K562 (cell line): ENCODE data around the gene KCNJ10. TPM values are rescaled to one million over a fixed set of nuclear protein-coding genes. Genes with fewer than 3 reads are reported as not detected.

ENCODE experiments used
- ATAC-seq: fragments of 200-7000 bp; cut with Tn5 transposase; 3 replicates; pipeline ENCODE4 v1.9.1; 2020; ENCODE audit warnings: moderate library complexity
- BruUV-seq: library from RNA; stranded (reverse); fragments of 400-500 nt; replicated peaks from 2 replicates; lab custom pipeline; 2021; lab: Mats Ljungman, UMichigan
- CTCF ChIA-PET: fragments of 300-600 bp; formaldehyde crosslinking; extraction: SDS; loops from one replicate; lab custom pipeline; 2021; ENCODE audit warnings: low intra/inter-chr PET ratio; lab: Yijun Ruan, JAX
- POLR2A ChIA-PET: fragments of 300-600, 350-650 bp; sonication (Branson Sonifier 250); formaldehyde crosslinking; extraction: SDS; loops from one replicate; lab custom pipeline; 2021; ENCODE audit warnings: antibody characterized with exemption, inconsistent platforms; lab: Yijun Ruan, JAX
- DNase-seq, 4 experiments: peaks; one replicate each; pipeline versions ENCODE4 v3.0.0 to v3.0.0-alpha.2; 2011 to 2018; ENCODE audit warnings: low spot score in 3 of 4, mixed read lengths in 3 of 4; ENCODE audit errors: extremely low read depth in 1 of 4
- FAIRE-seq: peaks from 2 replicates; lab custom pipeline; 2011; peaks lifted over from hg19 to GRCh38; lab: Jason Lieb, UNC
- H2AFZ ChIP-seq: 2 replicates; pipeline ENCODE4 v1.6.0; 2011; ENCODE audit warnings: low read depth, low read length, control low read depth, inconsistent platforms
- H3K27ac ChIP-seq: fragments of 200-600 bp; 3 replicates; pipeline ENCODE4 v1.8.0; 2011; ENCODE audit warnings: low read depth, mild to moderate bottlenecking, control low read depth, inconsistent platforms, low read length, moderate library complexity, mixed read lengths; ENCODE audit errors: extremely low read depth
- H3K27me3 ChIP-seq, 2 experiments: fragments of 300-600 bp in 1 of 2; 2 replicates in 1 of 2; 3 replicates in 1 of 2; pipeline versions ENCODE4 v1.6.0 to v1.8.0; 2011; ENCODE audit warnings: inconsistent platforms in 2 of 2, low read length in 2 of 2, mild to moderate bottlenecking in 1 of 2, mixed read lengths in 1 of 2, moderate library complexity in 1 of 2; ENCODE audit not compliant: control insufficient read depth in 2 of 2, insufficient read depth in 2 of 2
- H3K36me3 ChIP-seq: fragments of 300-600 bp; 3 replicates; pipeline ENCODE4 v1.8.0; 2011; ENCODE audit warnings: mild to moderate bottlenecking, low read length, inconsistent platforms; ENCODE audit not compliant: control insufficient read depth, insufficient read depth
- H3K4me1 ChIP-seq, 2 experiments: fragments of 200-600 bp in 1 of 2; replicated peaks in 1 of 2; 2 replicates in 1 of 2; 3 replicates in 1 of 2; pipeline versions ENCODE4 v1.5.1 to v1.8.0; 2011; ENCODE audit warnings: inconsistent platforms in 2 of 2, low read length in 2 of 2, mild to moderate bottlenecking in 1 of 2, mixed read lengths in 1 of 2, moderate library complexity in 1 of 2; ENCODE audit not compliant: control insufficient read depth in 2 of 2, insufficient read depth in 2 of 2
- H3K4me2 ChIP-seq: 2 replicates; pipeline ENCODE4 v1.6.1; 2011; ENCODE audit warnings: low read length, control low read depth, inconsistent platforms, mixed read lengths; ENCODE audit not compliant: insufficient read depth
- H3K4me3 ChIP-seq: fragments of 200-600 bp; sonication (generic), shearing (Covaris generic); 2 replicates; pipeline ENCODE4 v1.5.1; 2016; ENCODE audit warnings: control low read depth, inconsistent platforms
- H3K79me2 ChIP-seq: fragments of 200-600 bp; 3 replicates; pipeline ENCODE4 v1.8.0; 2011; ENCODE audit warnings: low read length, inconsistent platforms; ENCODE audit not compliant: control insufficient read depth, insufficient read depth
- H3K9ac ChIP-seq, 2 experiments: 2 replicates each; pipeline versions ENCODE4 v1.6.0 to v1.6.1; 2011; ENCODE audit warnings: low read depth in 2 of 2, low read length in 2 of 2, control low read depth in 1 of 2, inconsistent platforms in 1 of 2, mild to moderate bottlenecking in 1 of 2, mixed read lengths in 1 of 2; ENCODE audit not compliant: insufficient read depth in 1 of 2
- H3K9me1 ChIP-seq: one replicate; pipeline ENCODE4 v1.6.0; 2011; ENCODE audit warnings: inconsistent platforms, mild to moderate bottlenecking, low read length, moderate library complexity; ENCODE audit not compliant: control insufficient read depth, insufficient read depth
- H3K9me3 ChIP-seq: replicated peaks from 2 replicates; pipeline ENCODE4 v1.5.1; 2011; ENCODE audit warnings: low read depth, low read length, inconsistent platforms; ENCODE audit not compliant: control insufficient read depth, insufficient read depth
- H4K20me1 ChIP-seq: replicated peaks from 2 replicates; pipeline ENCODE4 v1.6.1; 2011; ENCODE audit warnings: low read length, inconsistent platforms, mixed read lengths; ENCODE audit not compliant: control insufficient read depth, insufficient read depth
- BCOR ChIP-seq: fragments of 450-650 bp; IDR thresholded peaks from 2 replicates; pipeline ENCODE4 v1.6.1; 2016
- E2F4 ChIP-seq: sonication (generic); formaldehyde crosslinking; IDR thresholded peaks from 2 replicates; pipeline ENCODE4 v1.8.0; 2022; ENCODE audit warnings: mild to moderate bottlenecking, low read depth, missing genetic modification reagents
- HBP1 ChIP-seq: fragments of 450-650 bp; formaldehyde crosslinking; IDR thresholded peaks from 2 replicates; pipeline ENCODE4 v1.4.0; 2022; ENCODE audit warnings: missing genetic modification characterization
- HSF4 ChIP-seq: fragments of 250-450 bp; sonication (Bioruptor Pico); IDR thresholded peaks from 2 replicates; pipeline ENCODE4 v2.1.2; 2022; ENCODE audit warnings: mild to moderate bottlenecking, moderate library complexity, borderline replicate concordance
- KLF1 ChIP-seq: fragments of 450-650 bp; IDR thresholded peaks from 2 replicates; pipeline ENCODE4 v1.6.1; 2016; ENCODE audit warnings: missing genetic modification characterization, missing compliant biosample characterization
- PCBP1 ChIP-seq: fragments of 200-400 bp; formaldehyde crosslinking; IDR thresholded peaks from 2 replicates; pipeline ENCODE4 v1.6.1; 2018; ENCODE audit warnings: mild to moderate bottlenecking, low read depth, low read length; ENCODE audit not compliant: poor library complexity, severe bottlenecking
- PRPF4 ChIP-seq: fragments of 200-400 bp; formaldehyde crosslinking; IDR thresholded peaks from one replicate; pipeline ENCODE4 v1.6.1; 2017; ENCODE audit warnings: low read length, low read depth, mild to moderate bottlenecking; ENCODE audit not compliant: insufficient read depth, poor library complexity, severe bottlenecking
- RBFOX2 ChIP-seq: fragments of 200-400 bp; formaldehyde crosslinking; IDR thresholded peaks from 2 replicates; pipeline ENCODE4 v1.6.1; 2017; ENCODE audit warnings: low read depth, mild to moderate bottlenecking, low read length, moderate library complexity
- SIN3B ChIP-seq: fragments of 450-650 bp; IDR thresholded peaks from 2 replicates; pipeline ENCODE4 v1.6.1; 2017; ENCODE audit warnings: low read depth, mild to moderate bottlenecking, moderate library complexity
- TCF3 ChIP-seq: sonication (generic); formaldehyde crosslinking; IDR thresholded peaks from 2 replicates; pipeline ENCODE4 v1.4.0; 2020; ENCODE audit warnings: mild to moderate bottlenecking, missing genetic modification reagents
- TFE3 ChIP-seq: fragments of 450-650 bp; formaldehyde crosslinking; IDR thresholded peaks from 2 replicates; pipeline ENCODE4 v1.4.0; 2020; ENCODE audit warnings: mild to moderate bottlenecking, mixed read lengths
- TGIF2 ChIP-seq: sonication (generic); formaldehyde crosslinking; IDR thresholded peaks from 2 replicates; pipeline ENCODE4 v1.8.1; 2022; ENCODE audit warnings: mild to moderate bottlenecking, missing genetic modification reagents, moderate library complexity
- U2AF2 ChIP-seq: fragments of 200-400 bp; formaldehyde crosslinking; optimal IDR thresholded peaks from 2 replicates; pipeline ENCODE3; 2017; ENCODE audit warnings: low read depth, mild to moderate bottlenecking, low read length
- ZBTB9 ChIP-seq: fragments of 450-650 bp; formaldehyde crosslinking; IDR thresholded peaks from 2 replicates; pipeline ENCODE4 v1.4.0; 2020; ENCODE audit warnings: mild to moderate bottlenecking, moderate library complexity
- ZNF75A ChIP-seq: fragments of 450-650 bp; formaldehyde crosslinking; IDR thresholded peaks from 2 replicates; pipeline ENCODE4 v1.4.0; 2020; ENCODE audit warnings: mild to moderate bottlenecking
- WGBS: fragments of 100-300 bp; shearing (Covaris generic); methylation state at CpG from one replicate; pipeline ENCODE4 v1.1.6; 2016; ENCODE audit warnings: low coverage, mixed read lengths; ENCODE audit not compliant: insufficient coverage; ENCODE audit errors: missing lambda C conversion rate; 5-methylcytosine and 5-hydroxymethylcytosine counted together
- in situ Hi-C: fragments of 300-500 bp; cut with MboI; formaldehyde crosslinking; loops from 4 replicates; pipeline ENCODE4 v1.15.0; 2018; ENCODE audit warnings: inconsistent platforms, mixed read lengths
- intact Hi-C: fragments of 100-400 bp; cut with micrococcal nuclease; formaldehyde crosslinking; loops from 2 replicates; pipeline ENCODE4 v1.14.2; 2022
- polyA plus RNA-seq, 8 experiments: library from polyadenylated mRNA; depleted of rRNA in 4 of 8; stranded (reverse) in 5 of 8; unstranded in 3 of 8; fragments of >200 nt; fragmentation: Nextera tagmentation in 2 of 8; fragmentation: Illumina TruSeq in 1 of 8; extraction: Ambion mirVana in 2 of 8; extraction: Trizol in 1 of 8; gene quantifications; 2 replicates each; pipeline versions ENCODE4 v1.2.1 to v1.2.3, GENCODE V29; 2011 to 2014; ENCODE audit warnings: inconsistent platforms in 1 of 8, missing spikeins in 1 of 8
- total RNA-seq, 7 experiments: library from RNA; depleted of rRNA in 6 of 7; stranded (reverse); fragments of >200 nt in 6 of 7; fragmentation: Illumina TruSeq in 2 of 7; extraction: Trizol in 2 of 7; gene quantifications; 2 replicates each; pipeline versions ENCODE4 v1.2.1 to v1.2.3, GENCODE V29; 2011 to 2021; ENCODE audit warnings: low replicate concordance in 1 of 7

KCNJ10 gene
- total and polyA plus RNA-seq, 9 of the 15 experiments (the other 6 are each of a cell fraction or from before 2014, with no cell fraction given): 0.06 to 0.11 TPM; not detected in 7

- Histone ChIP-seq H3K79me2 (no peaks in the 10 kb centered on the region), H2AFZ (no peak overlapping the region), H3K36me3 (no peaks in the 10 kb centered on the region), H3K4me1 (peaks cover 2 to 14% of the 10 kb centered on the region in 2 experiments), H3K27me3 (peaks cover 0 to 15% of the 10 kb centered on the region in 2 experiments; a peak in 3 of 5 replicates), H3K9ac (no peak overlapping the region), H3K27ac (no peak overlapping the region), H3K9me3 (no peaks in the 10 kb centered on the region), H4K20me1 (no peaks in the 10 kb centered on the region), H3K9me1 (no peaks in the 10 kb centered on the region), H3K4me3 (no peak overlapping the region), H3K4me2 (no peak overlapping the region)
- ChIA-PET POLR2A (no interaction called here), CTCF (no interaction called here)
- ATAC-seq: no peak
- no peak for DNase-seq
- WGBS: 0% methylated on average over 2 of the region's 2 CpGs
- FAIRE-seq: no peak
- no TSS peak for BruUV-seq
- in situ Hi-C loops (no loop called here), intact Hi-C loops (no loop called here)
- no peak for TF ChIP-seq ZNF75A (CRISPR knock-in tag)
- no peak for TF ChIP-seq RBFOX2
- no peak for TF ChIP-seq PRPF4
- TF ChIP-seq TCF3 (CRISPR knock-in tag): no peak
- TF ChIP-seq ZBTB9: no peak
- no peak for TF ChIP-seq BCOR
- TF ChIP-seq SIN3B: no peak
- no peak for TF ChIP-seq TFE3 (CRISPR knock-in tag)
- no peak for TF ChIP-seq HSF4 (CRISPR knock-in tag)
- no peak for TF ChIP-seq U2AF2
- TF ChIP-seq TGIF2 (CRISPR knock-in tag): no peak
- TF ChIP-seq PCBP1: no peak
- no peak for TF ChIP-seq HBP1 (CRISPR knock-in tag)
- no peak for TF ChIP-seq KLF1 (tag)
- no peak for TF ChIP-seq E2F4 (CRISPR knock-in tag)
Observed at GRCh38 chr1:159951016-159951415, 118.9 kb downstream of the KCNJ10 start.
